Measurements from ENCODE around the gene RYR3. TPM values are rescaled to one million over a fixed set of nuclear protein-coding genes. Genes with fewer than 3 reads are reported as not detected.

Gene RYR3
- total RNA-seq, 2 experiments from 2014 or later: 0.06 to 0.32 TPM

GRCh38 chr15:33638453-33638852 lies 327.7 kb downstream of the RYR3 start:
- intact Hi-C loops (cut with micrococcal nuclease; ENCODE audit: unreplicated experiment): no loop called here
- Histone ChIP-seq H2AFZ (ENCODE audit: low read length) (no peak overlapping the region), H3K27ac (ENCODE audit: low read depth, low read length, poor library complexity, severe bottlenecking) (no peak overlapping the region), H3K9me2 (ENCODE audit: insufficient read depth, low read length) (no peaks in the 10 kb centered on the region), H4K20me1 (ENCODE audit: insufficient read depth, low read length) (no peaks in the 10 kb centered on the region), H3K4me1 (ENCODE audit: insufficient read depth, low read length, poor library complexity, severe bottlenecking) (no peaks in the 10 kb centered on the region), H3K36me3 (ENCODE audit: insufficient read depth, low read length) (no peaks in the 10 kb centered on the region), H3K9me3 (ENCODE audit: low read length) (no peaks in the 10 kb centered on the region), H3K4me2 (ENCODE audit: low read length) (no peak overlapping the region), H3K79me2 (ENCODE audit: insufficient read depth, low read depth, low read length) (no peaks in the 10 kb centered on the region), H3K4me3 (ENCODE audit: low read depth, low read length, poor library complexity, severe bottlenecking) (no peak overlapping the region)
- TF ChIP-seq CTCF (conservative IDR thresholded peaks at IDR 0.05; ENCODE audit: low read length) (no peak), EZH2phosphoT487 (IDR thresholded peaks at IDR 0.05; ENCODE audit: borderline replicate concordance, low read depth, low read length) (no peak)
- CTCF ChIA-PET (ENCODE audit: unreplicated experiment): no interaction called here
- no TSS peak for BruUV-seq (replicated peaks)
- DNase-seq (ENCODE audit: low spot score): no peak
- POLR2A ChIA-PET: interaction anchor here (0.6 to 1.2 kb wide), 2 partner anchors 18 to 385 kb away, joined by 4 to 8 read pairs; no protein-coding TSS in a partner anchor

GRCh38 chr15:33639051-33639450 lies 328.3 kb downstream of the RYR3 start:
- ChIA-PET POLR2A (interaction anchor here (1.2 kb wide), 1 partner anchor 17 kb away, joined by 4 read pairs; no protein-coding TSS in a partner anchor), CTCF (ENCODE audit: unreplicated experiment) (no interaction called here)
- H3K4me2 ChIP-seq (ENCODE audit: low read length): no peak overlapping the region
- H3K9me3 ChIP-seq (ENCODE audit: low read length): no peaks in the 10 kb centered on the region
- no peaks in the 10 kb centered on the region for H3K9me2 ChIP-seq (ENCODE audit: insufficient read depth, low read length)
- no peaks in the 10 kb centered on the region for H3K79me2 ChIP-seq (ENCODE audit: insufficient read depth, low read depth, low read length)
- no peak overlapping the region for H3K4me3 ChIP-seq (ENCODE audit: low read depth, low read length, poor library complexity, severe bottlenecking)
- H3K4me1 ChIP-seq (ENCODE audit: insufficient read depth, low read length, poor library complexity, severe bottlenecking): no peaks in the 10 kb centered on the region
- H4K20me1 ChIP-seq (ENCODE audit: insufficient read depth, low read length): no peaks in the 10 kb centered on the region
- H3K36me3 ChIP-seq (ENCODE audit: insufficient read depth, low read length): no peaks in the 10 kb centered on the region
- no peak for DNase-seq (ENCODE audit: low spot score)
- no peak overlapping the region for H3K27ac ChIP-seq (ENCODE audit: low read depth, low read length, poor library complexity, severe bottlenecking)
- BruUV-seq (replicated peaks): no TSS peak
- intact Hi-C loops (cut with micrococcal nuclease; ENCODE audit: unreplicated experiment): no loop called here
- TF ChIP-seq CTCF (conservative IDR thresholded peaks at IDR 0.05; ENCODE audit: low read length) (no peak), EZH2phosphoT487 (IDR thresholded peaks at IDR 0.05; ENCODE audit: borderline replicate concordance, low read depth, low read length) (no peak)
- H2AFZ ChIP-seq (ENCODE audit: low read length): no peak overlapping the region

- Histone ChIP-seq H3K9me2 (ENCODE audit: insufficient read depth, low read length) (no peaks in the 10 kb centered on the region), H3K9me3 (ENCODE audit: low read length) (no peaks in the 10 kb centered on the region), H2AFZ (ENCODE audit: low read length) (peak overlapping the region; percentile 1; the same call in 1 of the 2 replicates), H3K79me2 (ENCODE audit: insufficient read depth, low read depth, low read length) (no peaks in the 10 kb centered on the region), H3K27ac (ENCODE audit: low read depth, low read length, poor library complexity, severe bottlenecking) (no peak overlapping the region), H3K4me3 (ENCODE audit: low read depth, low read length, poor library complexity, severe bottlenecking) (no peak overlapping the region), H4K20me1 (ENCODE audit: insufficient read depth, low read length) (no peaks in the 10 kb centered on the region), H3K4me2 (ENCODE audit: low read length) (no peak overlapping the region), H3K4me1 (ENCODE audit: insufficient read depth, low read length, poor library complexity, severe bottlenecking) (no peaks in the 10 kb centered on the region), H3K36me3 (ENCODE audit: insufficient read depth, low read length) (no peaks in the 10 kb centered on the region)
- POLR2A ChIA-PET: interaction anchor here (0.8 kb wide), 1 partner anchor 23 kb away, joined by 3 read pairs; no protein-coding TSS in a partner anchor
- TF ChIP-seq EZH2phosphoT487 (IDR thresholded peaks at IDR 0.05; ENCODE audit: borderline replicate concordance, low read depth, low read length) (no peak), CTCF (conservative IDR thresholded peaks at IDR 0.05; ENCODE audit: low read length) (no peak)
- CTCF ChIA-PET (ENCODE audit: unreplicated experiment): no interaction called here
- no peak for DNase-seq (ENCODE audit: low spot score)
- BruUV-seq (replicated peaks): no TSS peak
- intact Hi-C loops (cut with micrococcal nuclease; ENCODE audit: unreplicated experiment): no loop called here
Measured at GRCh38 chr15:33639456-33639855, 328.7 kb downstream of the RYR3 start.

Measured in OCI-LY7 (cell line).